Right kidney (tissue), 9 donors: ENCODE results near the gene ZNF227.
"Not testable (repeated sequence)": the region's sequence is repeated elsewhere in the genome, so short reads cannot be mapped to it uniquely, and the experiment has no call there.

Experiments used
- DNase-seq: peaks from one replicate; pipeline ENCODE4 v3.0.0-alpha.2; 2016
- long read RNA-seq, 8 donors: transcript quantifications; one replicate each; lab custom pipeline, GENCODE V29; 2026

ZNF227 gene
- long read RNA-seq, donor 1, partial matches to known transcripts = 0 of 2 reads
- long read RNA-seq, donor 1, other reads (novel, unspliced or antisense) = 0 of 2 reads
- long read RNA-seq, donor 2, partial matches to known transcripts = 0 of 2 reads
- long read RNA-seq, donor 2, other reads (novel, unspliced or antisense) = 0 of 2 reads
- long read RNA-seq, donor 3 = 0 reads
- long read RNA-seq, donor 4, partial matches to known transcripts = 0 of 3 reads
- long read RNA-seq, donor 4, other reads (novel, unspliced or antisense) = 0 of 3 reads
- long read RNA-seq, donor 5 = 0 reads
- long read RNA-seq, donor 6, partial matches to known transcripts = 5 of 6 reads
- long read RNA-seq, donor 6, other reads (novel, unspliced or antisense) = 0 of 6 reads
- long read RNA-seq, donor 7, partial matches to known transcripts = 0 of 3 reads
- long read RNA-seq, donor 7, other reads (novel, unspliced or antisense) = 0 of 3 reads
- long read RNA-seq, donor 8, partial matches to known transcripts = 0 of 6 reads
- long read RNA-seq, donor 8, other reads (novel, unspliced or antisense) = 0 of 6 reads

- peak; percentile 90 for DNase-seq
Measured at GRCh38 chr19:44212250-44212865, at the start of gene ZNF227. Gene ZNF227, plus strand, starts transcription at chr19:44212532. Its CDS starts 5,261 bp downstream, at chr19:44217793.

- no peak for DNase-seq
Measured at GRCh38 chr19:44163789-44164188, 48.5 kb upstream of the ZNF227 start.

- DNase-seq = no peak
Measured at GRCh38 chr19:44164327-44164672, 48.0 kb upstream of the ZNF227 start.

GRCh38 chr19:44164673-44165512 lies 47.4 kb upstream of the ZNF227 start, which contains the start of gene ZNF226:
Gene ZNF226, plus strand, starts transcription at chr19:44165100. Its CDS starts 4,981 bp downstream, at chr19:44170081.
- DNase-seq = peak; percentile 87

- not testable (repeated sequence) for DNase-seq
Measured at GRCh38 chr19:44170660-44171059, 41.7 kb upstream of the ZNF227 start.

GRCh38 chr19:44176590-44176989 lies 35.7 kb upstream of the ZNF227 start:
- no peak for DNase-seq

DNA sequence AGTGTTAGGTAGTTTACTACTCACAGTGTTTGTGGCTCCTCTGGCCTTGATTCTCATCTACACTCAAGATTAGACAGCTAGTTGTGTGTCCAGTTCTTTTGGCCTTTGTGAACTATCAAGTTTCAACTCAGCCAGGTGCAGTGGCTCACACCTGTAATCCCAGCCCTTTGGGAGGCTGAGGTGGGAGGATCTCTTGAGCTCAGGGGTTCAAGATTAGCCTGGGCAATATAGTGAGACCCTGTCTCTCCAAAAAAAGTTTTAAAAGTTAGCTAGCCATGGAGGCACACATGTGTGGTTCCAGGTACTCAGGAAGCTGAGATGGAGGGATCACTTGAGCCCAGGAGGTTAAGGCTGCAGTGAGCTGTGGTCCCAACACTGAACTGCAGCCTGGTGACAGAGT lies 31.4 kb upstream of the ZNF227 start:
- no peak for DNase-seq

- DNase-seq = no peak
Measured at GRCh38 chr19:44182145-44182544, 30.2 kb upstream of the ZNF227 start.

DNA sequence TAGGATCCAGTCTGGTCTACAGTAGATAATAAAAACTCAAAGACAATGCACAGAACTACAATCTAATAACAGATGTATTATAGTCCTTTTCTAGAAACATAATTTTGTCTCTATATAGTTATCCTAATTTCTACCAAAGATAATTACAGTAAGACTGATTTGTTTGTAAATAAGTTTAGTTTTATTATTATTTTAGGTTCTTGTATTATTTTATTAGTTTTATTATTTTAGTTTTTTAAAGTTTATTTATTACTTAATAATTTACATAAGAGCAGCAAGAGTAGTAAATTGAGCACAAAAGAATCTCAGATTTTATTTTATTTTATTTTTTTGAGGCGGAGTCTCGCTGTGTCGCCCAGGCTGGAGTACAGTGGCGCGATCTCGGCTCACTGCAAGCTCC lies 22.3 kb upstream of the ZNF227 start:
- DNase-seq = no peak

GRCh38 chr19:44192127-44192526 lies 20.2 kb upstream of the ZNF227 start:
- no peak for DNase-seq

GRCh38 chr19:44196772-44197171 lies 15.6 kb upstream of the ZNF227 start:
- DNase-seq = no peak

- no peak for DNase-seq
Measured at GRCh38 chr19:44202470-44202869, 9.9 kb upstream of the ZNF227 start.

DNA sequence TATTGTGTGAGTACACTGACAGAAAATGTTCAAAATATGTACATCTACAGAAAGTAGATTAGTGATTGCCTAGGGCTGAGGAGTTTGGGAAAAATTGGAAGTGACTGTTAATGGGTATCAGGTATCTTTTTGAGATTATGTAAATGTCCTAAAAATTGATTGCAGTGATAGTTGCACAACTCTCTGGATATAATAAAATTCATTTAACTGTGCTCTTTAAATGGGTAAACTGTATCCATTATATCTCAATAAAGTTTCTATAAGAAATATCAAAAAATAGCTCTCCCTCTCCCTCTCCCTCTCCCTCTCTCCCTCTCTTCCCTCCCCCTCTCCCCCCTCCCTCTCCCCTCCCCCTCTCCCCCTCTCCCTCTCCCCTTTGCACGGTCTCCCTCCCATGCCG lies 9.4 kb upstream of the ZNF227 start:
- DNase-seq = no peak

DNA sequence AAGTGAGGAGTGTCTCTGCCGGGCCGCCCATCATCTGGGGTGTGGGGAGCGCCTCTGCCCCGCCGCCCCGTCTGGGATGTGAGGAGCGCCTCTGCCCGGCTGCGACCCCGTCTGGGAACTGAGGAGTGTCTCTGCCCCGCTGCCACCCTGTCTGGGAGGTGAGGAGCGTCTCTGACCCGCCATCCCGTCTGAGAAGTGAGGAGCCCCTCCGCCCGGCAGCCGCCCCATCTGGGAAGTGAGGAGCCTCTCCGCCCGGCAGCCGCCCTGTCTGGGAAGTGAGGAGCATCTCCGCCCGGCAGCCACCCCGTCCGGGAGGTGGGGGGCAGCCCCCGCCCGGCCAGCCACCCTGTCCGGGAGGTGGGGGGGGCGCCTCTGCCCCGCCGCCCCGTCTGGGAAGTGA lies 8.5 kb upstream of the ZNF227 start:
- not testable (repeated sequence) for DNase-seq

GRCh38 chr19:44204772-44205171 lies 7.6 kb upstream of the ZNF227 start:
- no peak for DNase-seq

GRCh38 chr19:44207126-44207803 lies 5.1 kb upstream of the ZNF227 start:
- DNase-seq = peak; percentile 80

DNA sequence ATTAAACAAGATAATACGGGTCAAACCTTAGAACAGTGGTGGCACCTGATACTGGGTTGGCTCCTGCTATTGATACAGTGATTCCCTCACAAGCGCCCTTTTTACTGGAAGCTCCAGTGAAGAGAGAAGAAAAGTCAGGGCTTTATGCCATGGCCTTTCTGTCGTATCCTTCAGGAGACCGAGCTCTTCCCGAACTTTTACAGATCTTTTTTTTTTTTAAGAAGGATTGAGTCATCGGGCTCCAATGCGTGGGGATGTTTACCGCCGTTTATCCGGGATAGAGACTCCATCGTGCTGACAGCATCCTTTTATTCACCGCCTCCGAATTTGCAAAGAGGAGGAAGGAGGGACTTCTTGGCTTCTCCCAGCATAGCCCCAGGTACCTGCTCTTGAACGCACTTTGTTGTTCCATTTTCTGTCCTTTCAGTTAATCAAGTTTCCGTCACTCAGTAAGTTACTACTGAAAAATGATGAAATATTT lies 574 bp downstream of the ZNF227 start:
- DNase-seq = no peak

DNA sequence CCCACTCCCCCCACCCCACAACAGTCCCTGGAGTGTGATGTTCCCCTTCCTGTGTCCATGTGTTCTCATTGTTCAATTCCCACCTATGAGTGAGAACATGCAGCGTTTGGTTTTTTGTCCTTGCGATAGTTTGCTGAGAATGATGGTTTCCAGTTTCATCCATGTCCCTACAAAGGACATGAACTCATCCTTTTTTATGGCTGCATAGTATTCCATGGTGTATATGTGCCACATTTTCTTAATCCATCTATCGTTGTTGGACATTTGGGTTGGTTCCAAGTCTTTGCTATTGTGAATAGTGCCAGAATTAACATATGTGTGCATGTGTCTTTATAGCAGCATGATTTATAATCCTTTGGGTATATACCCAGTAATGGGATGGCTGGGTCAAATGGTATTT lies 7.6 kb downstream of the ZNF227 start:
- not testable (repeated sequence) for DNase-seq

GRCh38 chr19:44220761-44221160 lies 8.4 kb downstream of the ZNF227 start:
- DNase-seq = not testable (repeated sequence)

DNA sequence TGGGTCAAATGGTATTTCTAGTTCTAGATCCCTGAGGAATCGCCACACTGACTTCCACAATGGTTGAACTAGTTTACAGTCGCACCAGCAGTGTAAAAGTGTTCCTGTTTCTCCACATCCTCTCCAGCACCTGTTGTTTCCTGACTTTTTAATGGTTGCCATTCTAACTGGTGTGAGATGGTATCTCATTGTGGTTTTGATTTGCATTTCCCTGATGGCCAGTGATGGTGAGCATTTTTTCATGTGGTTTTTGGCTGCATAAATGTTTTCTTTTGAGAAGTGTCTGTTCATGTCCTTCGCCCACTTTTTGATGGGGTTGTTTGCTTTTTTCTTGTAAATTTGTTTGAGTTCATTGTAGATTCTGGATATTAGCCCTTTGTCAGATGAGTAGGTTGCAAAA lies 9.0 kb downstream of the ZNF227 start:
- not testable (repeated sequence) for DNase-seq

DNA sequence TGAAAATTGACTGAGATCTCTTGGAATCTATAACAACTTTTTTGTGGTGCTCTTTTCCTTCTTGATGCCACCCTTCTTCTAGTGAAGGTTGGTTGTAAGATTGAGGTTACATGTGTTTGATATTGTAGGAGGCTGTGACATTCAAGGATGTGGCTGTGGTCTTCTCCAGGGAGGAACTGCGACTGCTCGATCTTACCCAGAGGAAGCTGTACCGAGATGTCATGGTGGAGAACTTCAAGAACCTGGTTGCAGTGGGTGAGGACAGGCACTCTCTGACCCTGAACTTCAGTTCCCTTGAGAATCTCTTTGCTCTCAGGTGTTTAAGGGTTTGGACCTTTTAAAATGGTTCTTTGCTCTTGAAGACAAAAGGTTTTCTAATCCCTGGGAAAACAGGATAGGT lies 16.0 kb downstream of the ZNF227 start:
- DNase-seq = no peak

GRCh38 chr19:44232867-44233266 lies 20.5 kb downstream of the ZNF227 start:
- no peak for DNase-seq
